IPS-18a (cell line): ENCODE results near the gene POTEG.
"Not testable (repeated sequence)": the region's sequence is repeated elsewhere in the genome, so short reads cannot be mapped to it uniquely, and the experiment has no call there.

Source experiments
- H3K27ac ChIP-seq: one replicate; pipeline ENCODE4 v1.5.1; 2013; ENCODE audit warnings: low read length
- H3K27me3 ChIP-seq: one replicate; pipeline ENCODE4 v1.6.1; 2013; ENCODE audit warnings: mild to moderate bottlenecking, low read length; ENCODE audit not compliant: control insufficient read depth, insufficient read depth
- H3K36me3 ChIP-seq: one replicate; pipeline ENCODE4 v1.6.1; 2013; ENCODE audit warnings: low read depth, low read length; ENCODE audit not compliant: control insufficient read depth
- H3K4me1 ChIP-seq: one replicate; pipeline ENCODE4 v1.6.1; 2013; ENCODE audit warnings: low read depth, low read length; ENCODE audit not compliant: control insufficient read depth
- H3K4me3 ChIP-seq: one replicate; pipeline ENCODE4 v1.5.1; 2013; ENCODE audit warnings: low read length
- H3K9ac ChIP-seq: one replicate; pipeline ENCODE4 v1.6.1; 2013; ENCODE audit warnings: mild to moderate bottlenecking, low read length, moderate library complexity
- H3K9me3 ChIP-seq: one replicate; pipeline ENCODE4 v1.6.1; 2013; ENCODE audit warnings: low read depth, low read length; ENCODE audit not compliant: control insufficient read depth

The POTEG gene

DNA sequence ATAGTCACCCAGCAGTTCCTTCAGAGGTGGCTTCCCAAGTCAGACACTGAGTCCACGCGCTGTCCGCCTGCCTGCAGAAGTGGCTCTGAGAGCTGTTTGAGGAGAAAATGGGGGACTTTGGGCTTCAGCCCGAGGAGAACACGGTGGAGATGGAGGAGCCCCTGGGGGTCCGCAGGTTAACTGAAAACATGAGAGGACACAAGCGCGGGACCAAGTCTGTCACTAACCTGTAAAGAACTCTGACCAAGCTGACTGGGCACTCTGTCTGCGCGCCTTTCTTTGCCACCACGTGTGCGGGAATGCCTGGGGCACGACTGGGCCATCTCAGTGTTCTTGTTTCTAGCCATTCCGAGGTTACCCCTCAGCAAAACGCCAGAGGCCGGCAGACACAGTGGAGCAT lies 62.4 kb downstream of the POTEG start:
- H3K9ac ChIP-seq, H3K27ac ChIP-seq, H3K36me3 ChIP-seq, H3K4me1 ChIP-seq, H3K9me3 ChIP-seq, H3K27me3 ChIP-seq, H3K4me3 ChIP-seq: not testable (repeated sequence)

GRCh38 chr14:19362803-19363202 lies 71.3 kb downstream of the POTEG start:
- H3K9ac ChIP-seq, H3K9me3 ChIP-seq, H3K4me3 ChIP-seq, H3K27me3 ChIP-seq, H3K4me1 ChIP-seq, H3K36me3 ChIP-seq, H3K27ac ChIP-seq: not testable (repeated sequence)

- not testable (repeated sequence) for H3K27me3 ChIP-seq, H3K36me3 ChIP-seq, H3K4me1 ChIP-seq, H3K27ac ChIP-seq, H3K9ac ChIP-seq, H3K9me3 ChIP-seq, H3K4me3 ChIP-seq
Observed at GRCh38 chr14:19362323-19362722, 71.8 kb downstream of the POTEG start.

GRCh38 chr14:19361636-19362253 lies 72.4 kb downstream of the POTEG start:
- H3K9me3 ChIP-seq, H3K36me3 ChIP-seq, H3K4me3 ChIP-seq, H3K27ac ChIP-seq, H3K9ac ChIP-seq, H3K27me3 ChIP-seq, H3K4me1 ChIP-seq: not testable (repeated sequence)

DNA sequence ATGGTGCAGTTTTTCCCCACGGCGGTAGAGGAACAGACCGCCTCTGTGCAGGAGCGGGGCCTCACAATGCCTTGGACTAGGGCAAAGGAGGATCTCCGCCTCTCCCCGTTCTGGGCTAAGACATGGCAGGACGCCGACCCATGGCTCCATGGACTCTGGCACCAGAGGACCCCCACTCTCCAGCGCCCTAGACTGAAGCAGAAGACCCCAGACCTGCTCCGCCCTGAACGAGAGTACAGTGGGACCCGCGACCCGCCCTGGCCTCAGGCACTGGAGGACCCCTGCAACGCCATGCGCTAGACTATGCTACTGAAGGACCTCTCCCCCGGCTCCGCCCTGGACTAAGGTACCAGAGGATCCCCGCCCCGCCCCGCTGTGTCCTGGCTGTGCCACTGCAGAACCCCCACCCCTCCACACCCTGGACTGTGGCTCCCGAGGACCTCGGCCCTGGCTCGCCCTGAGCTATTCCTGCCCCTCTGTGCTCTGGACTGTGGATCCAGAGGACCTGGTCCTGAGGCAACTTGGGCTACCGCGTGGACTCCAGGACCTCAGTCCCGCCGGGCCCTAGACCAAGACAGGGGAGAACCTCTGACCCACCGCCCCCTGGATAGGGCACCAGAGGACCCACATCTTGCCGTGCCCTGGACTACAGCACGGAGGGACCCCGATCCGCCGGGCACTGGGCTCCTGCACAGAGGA lies 73.1 kb downstream of the POTEG start:
- not testable (repeated sequence) for H3K4me1 ChIP-seq, H3K27ac ChIP-seq, H3K27me3 ChIP-seq, H3K9ac ChIP-seq, H3K9me3 ChIP-seq, H3K36me3 ChIP-seq, H3K4me3 ChIP-seq
